ENCODE results near the gene AGER. TPM values are rescaled to one million over a fixed set of nuclear protein-coding genes. Genes with fewer than 3 reads are reported as not detected.
A peak's percentile ranks its signal among the peaks of the same experiment; 100 is the strongest.

The AGER gene
- total RNA-seq, 2 donors from 2014 or later: 29.8 to 35.2 TPM

- DNase-seq: no peak
- H3K27ac Mint-ChIP-seq: no peak overlapping the region
- no peak overlapping the region for H3K27ac ChIP-seq (ENCODE audit: low read depth, low read length)
- peaks cover 36% of the 10 kb centered on the region for H3K36me3 ChIP-seq (ENCODE audit: control insufficient read depth, insufficient read depth, low read length)
- no peaks in the 10 kb centered on the region for H3K27me3 ChIP-seq (ENCODE audit: control insufficient read depth, insufficient read depth, low read length, poor library complexity, severe bottlenecking)
- no peak overlapping the region for H3K4me3 ChIP-seq (ENCODE audit: low read length)
- no peak overlapping the region for H3K9ac ChIP-seq (ENCODE audit: extremely low read depth, low read length, poor library complexity, severe bottlenecking)
- H3K4me3 Mint-ChIP-seq: no peak overlapping the region
- H3K9me3 Mint-ChIP-seq: peaks cover 11% of the 10 kb centered on the region
- TF ChIP-seq CTCF (conservative IDR thresholded peaks at IDR 0.05): no peak
- peaks cover 11% of the 10 kb centered on the region for H3K4me1 ChIP-seq (ENCODE audit: control insufficient read depth, insufficient read depth, low read length)
- H3K4me1 Mint-ChIP-seq: peaks cover 28% of the 10 kb centered on the region
- WGBS, 2 experiments (ENCODE audit: insufficient coverage in 1 of 2, insufficient read length in 1 of 2): 92 to 96% methylated on average over 8 to 9 of the region's 9 CpGs
- H3K9me3 ChIP-seq (ENCODE audit: control insufficient read depth, low read length): peaks cover 16% of the 10 kb centered on the region
- H3K27me3 Mint-ChIP-seq (ENCODE audit: insufficient read depth): peaks cover 8% of the 10 kb centered on the region
- H3K36me3 Mint-ChIP-seq (ENCODE audit: low read depth): peaks cover 49% of the 10 kb centered on the region
Measured at GRCh38 chr6:32156891-32157290, 27.2 kb downstream of the AGER start.

GRCh38 chr6:32154514-32155161, 29.4 kb downstream of the AGER start:
- H3K4me1 ChIP-seq (ENCODE audit: control insufficient read depth, insufficient read depth, low read length): peaks cover 11% of the 10 kb centered on the region
- H3K27me3 ChIP-seq (ENCODE audit: control insufficient read depth, insufficient read depth, low read length, poor library complexity, severe bottlenecking): no peaks in the 10 kb centered on the region
- peak; percentile 77 for TF ChIP-seq CTCF (conservative IDR thresholded peaks at IDR 0.05)
- peaks cover 11% of the 10 kb centered on the region for H3K9me3 Mint-ChIP-seq
- peaks cover 41% of the 10 kb centered on the region for H3K36me3 Mint-ChIP-seq (ENCODE audit: low read depth)
- H3K4me3 ChIP-seq (ENCODE audit: low read length): peak overlapping the region; percentile 98
- peaks cover 16% of the 10 kb centered on the region for H3K9me3 ChIP-seq (ENCODE audit: control insufficient read depth, low read length)
- peaks cover 36% of the 10 kb centered on the region for H3K36me3 ChIP-seq (ENCODE audit: control insufficient read depth, insufficient read depth, low read length)
- peak overlapping the region; percentile 75 for H3K27ac ChIP-seq (ENCODE audit: low read depth, low read length)
- peak overlapping the region; percentile 97 for H3K4me3 Mint-ChIP-seq
- peaks cover 22% of the 10 kb centered on the region for H3K27me3 Mint-ChIP-seq (ENCODE audit: insufficient read depth)
- peak; percentile 91 for DNase-seq
- H3K27ac Mint-ChIP-seq: peak overlapping the region; percentile 98
- peak overlapping the region; percentile 94 for H3K9ac ChIP-seq (ENCODE audit: extremely low read depth, low read length, poor library complexity, severe bottlenecking)
- H3K4me1 Mint-ChIP-seq: peaks cover 40% of the 10 kb centered on the region
- WGBS, 2 experiments (ENCODE audit: insufficient coverage in 1 of 2, insufficient read length in 1 of 2): 16 to 29% methylated on average over 23 to 34 of the region's 34 CpGs

- H3K27me3 Mint-ChIP-seq (ENCODE audit: insufficient read depth): peaks cover 27% of the 10 kb centered on the region
- H3K27ac ChIP-seq (ENCODE audit: low read depth, low read length): peak within 1 kb of the TSS; percentile 77
- H3K9me3 ChIP-seq (ENCODE audit: control insufficient read depth, low read length): peaks cover 16% of the 10 kb centered on the region
- peak within 1 kb of the TSS; percentile 97 for H3K4me3 Mint-ChIP-seq
- peak within 1 kb of the TSS; percentile 94 for H3K9ac ChIP-seq (ENCODE audit: extremely low read depth, low read length, poor library complexity, severe bottlenecking)
- H3K9me3 Mint-ChIP-seq: peaks cover 11% of the 10 kb centered on the region
- DNase-seq: peak; percentile 95
- peak within 1 kb of the TSS; percentile 98 for H3K27ac Mint-ChIP-seq
- TF ChIP-seq CTCF (conservative IDR thresholded peaks at IDR 0.05): peak; percentile 63
- H3K4me3 ChIP-seq (ENCODE audit: low read length): peak within 1 kb of the TSS; percentile 98
- H3K27me3 ChIP-seq (ENCODE audit: control insufficient read depth, insufficient read depth, low read length, poor library complexity, severe bottlenecking): no peaks in the 10 kb centered on the region
- WGBS, 2 experiments (ENCODE audit: insufficient coverage in 1 of 2, insufficient read length in 1 of 2): 0% methylated on average over 13 to 50 of the region's 52 CpGs
- H3K36me3 ChIP-seq (ENCODE audit: control insufficient read depth, insufficient read depth, low read length): peaks cover 34% of the 10 kb centered on the region
- peaks cover 40% of the 10 kb centered on the region for H3K4me1 Mint-ChIP-seq
- peaks cover 35% of the 10 kb centered on the region for H3K36me3 Mint-ChIP-seq (ENCODE audit: low read depth)
- peaks cover 11% of the 10 kb centered on the region for H3K4me1 ChIP-seq (ENCODE audit: control insufficient read depth, insufficient read depth, low read length)
Measured at GRCh38 chr6:32153564-32154513, 30.2 kb downstream of the AGER start, which contains the start of gene PPT2. TSS of gene PPT2 (plus strand) at chr6:32154141. CDS start at chr6:32154595, 454 bp downstream.

Measured in endodermal cell (in vitro differentiated cells).